K562 (cell line): ENCODE measurements around the gene DAB1. TPM values are rescaled to one million over a fixed set of nuclear protein-coding genes. Genes with fewer than 3 reads are reported as not detected.

Experiments
- ATAC-seq: fragments of 200-7000 bp; cut with Tn5 transposase; 3 replicates; pipeline ENCODE4 v1.9.1; 2020; ENCODE audit warnings: moderate library complexity
- BruUV-seq: library from RNA; stranded (reverse); fragments of 400-500 nt; replicated peaks from 2 replicates; lab custom pipeline; 2021; lab: Mats Ljungman, UMichigan
- CTCF ChIA-PET: fragments of 300-600 bp; formaldehyde crosslinking; extraction: SDS; loops from one replicate; lab custom pipeline; 2021; ENCODE audit warnings: low intra/inter-chr PET ratio; lab: Yijun Ruan, JAX
- POLR2A ChIA-PET: fragments of 300-600, 350-650 bp; sonication (Branson Sonifier 250); formaldehyde crosslinking; extraction: SDS; loops from one replicate; lab custom pipeline; 2021; ENCODE audit warnings: antibody characterized with exemption, inconsistent platforms; lab: Yijun Ruan, JAX
- DNase-seq, 4 experiments: peaks; one replicate each; pipeline versions ENCODE4 v3.0.0 to v3.0.0-alpha.2; 2011 to 2018; ENCODE audit warnings: low spot score in 3 of 4, mixed read lengths in 3 of 4; ENCODE audit errors: extremely low read depth in 1 of 4
- FAIRE-seq: peaks from 2 replicates; lab custom pipeline; 2011; peaks lifted over from hg19 to GRCh38; lab: Jason Lieb, UNC
- H2AFZ ChIP-seq: 2 replicates; pipeline ENCODE4 v1.6.0; 2011; ENCODE audit warnings: low read depth, low read length, control low read depth, inconsistent platforms
- H3K27ac ChIP-seq: fragments of 200-600 bp; 3 replicates; pipeline ENCODE4 v1.8.0; 2011; ENCODE audit warnings: low read depth, mild to moderate bottlenecking, control low read depth, inconsistent platforms, low read length, moderate library complexity, mixed read lengths; ENCODE audit errors: extremely low read depth
- H3K27me3 ChIP-seq, 2 experiments: fragments of 300-600 bp in 1 of 2; 2 replicates in 1 of 2; 3 replicates in 1 of 2; pipeline versions ENCODE4 v1.6.0 to v1.8.0; 2011; ENCODE audit warnings: inconsistent platforms in 2 of 2, low read length in 2 of 2, mild to moderate bottlenecking in 1 of 2, mixed read lengths in 1 of 2, moderate library complexity in 1 of 2; ENCODE audit not compliant: control insufficient read depth in 2 of 2, insufficient read depth in 2 of 2
- H3K36me3 ChIP-seq: fragments of 300-600 bp; 3 replicates; pipeline ENCODE4 v1.8.0; 2011; ENCODE audit warnings: mild to moderate bottlenecking, low read length, inconsistent platforms; ENCODE audit not compliant: control insufficient read depth, insufficient read depth
- H3K4me1 ChIP-seq, 2 experiments: fragments of 200-600 bp in 1 of 2; replicated peaks in 1 of 2; 2 replicates in 1 of 2; 3 replicates in 1 of 2; pipeline versions ENCODE4 v1.5.1 to v1.8.0; 2011; ENCODE audit warnings: inconsistent platforms in 2 of 2, low read length in 2 of 2, mild to moderate bottlenecking in 1 of 2, mixed read lengths in 1 of 2, moderate library complexity in 1 of 2; ENCODE audit not compliant: control insufficient read depth in 2 of 2, insufficient read depth in 2 of 2
- H3K4me2 ChIP-seq: 2 replicates; pipeline ENCODE4 v1.6.1; 2011; ENCODE audit warnings: low read length, control low read depth, inconsistent platforms, mixed read lengths; ENCODE audit not compliant: insufficient read depth
- H3K4me3 ChIP-seq: fragments of 200-600 bp; sonication (generic), shearing (Covaris generic); 2 replicates; pipeline ENCODE4 v1.5.1; 2016; ENCODE audit warnings: control low read depth, inconsistent platforms
- H3K79me2 ChIP-seq: fragments of 200-600 bp; 3 replicates; pipeline ENCODE4 v1.8.0; 2011; ENCODE audit warnings: low read length, inconsistent platforms; ENCODE audit not compliant: control insufficient read depth, insufficient read depth
- H3K9ac ChIP-seq, 2 experiments: 2 replicates each; pipeline versions ENCODE4 v1.6.0 to v1.6.1; 2011; ENCODE audit warnings: low read depth in 2 of 2, low read length in 2 of 2, control low read depth in 1 of 2, inconsistent platforms in 1 of 2, mild to moderate bottlenecking in 1 of 2, mixed read lengths in 1 of 2; ENCODE audit not compliant: insufficient read depth in 1 of 2
- H3K9me1 ChIP-seq: one replicate; pipeline ENCODE4 v1.6.0; 2011; ENCODE audit warnings: inconsistent platforms, mild to moderate bottlenecking, low read length, moderate library complexity; ENCODE audit not compliant: control insufficient read depth, insufficient read depth
- H3K9me3 ChIP-seq: replicated peaks from 2 replicates; pipeline ENCODE4 v1.5.1; 2011; ENCODE audit warnings: low read depth, low read length, inconsistent platforms; ENCODE audit not compliant: control insufficient read depth, insufficient read depth
- H4K20me1 ChIP-seq: replicated peaks from 2 replicates; pipeline ENCODE4 v1.6.1; 2011; ENCODE audit warnings: low read length, inconsistent platforms, mixed read lengths; ENCODE audit not compliant: control insufficient read depth, insufficient read depth
- KAT8 ChIP-seq: fragments of 450-650 bp; IDR thresholded peaks from 2 replicates; pipeline ENCODE4 v1.6.1; 2016; ENCODE audit warnings: low read depth, mild to moderate bottlenecking
- NUFIP1 ChIP-seq: fragments of 450-650 bp; IDR thresholded peaks from 2 replicates; pipeline ENCODE4 v1.6.1; 2018; ENCODE audit not compliant: partially characterized antibody
- PRMT5 ChIP-seq: sonication (generic); formaldehyde crosslinking; IDR thresholded peaks from 2 replicates; pipeline ENCODE4 v1.5.0; 2020; ENCODE audit warnings: missing genetic modification reagents
- PURB ChIP-seq: sonication (generic); formaldehyde crosslinking; IDR thresholded peaks from 2 replicates; pipeline ENCODE4 v1.9.0; 2021; ENCODE audit warnings: low read depth, mild to moderate bottlenecking, missing genetic modification reagents
- SNRNP70 ChIP-seq: fragments of 200-400 bp; formaldehyde crosslinking; optimal IDR thresholded peaks from 2 replicates; pipeline ENCODE3; 2017; ENCODE audit warnings: low read depth, low read length
- TRIM24 ChIP-seq, 2 experiments: fragments of 450-650 bp; IDR thresholded peaks; 2 replicates each; pipeline ENCODE4 v1.6.1; 2016
- ZNF263 ChIP-seq: sonication (generic); formaldehyde crosslinking; IDR thresholded peaks from 2 replicates; pipeline ENCODE4 v1.8.0; 2022; ENCODE audit warnings: mild to moderate bottlenecking, missing genetic modification reagents, borderline replicate concordance
- WGBS: fragments of 100-300 bp; shearing (Covaris generic); methylation state at CpG from one replicate; pipeline ENCODE4 v1.1.6; 2016; ENCODE audit warnings: low coverage, mixed read lengths; ENCODE audit not compliant: insufficient coverage; ENCODE audit errors: missing lambda C conversion rate; 5-methylcytosine and 5-hydroxymethylcytosine counted together
- in situ Hi-C: fragments of 300-500 bp; cut with MboI; formaldehyde crosslinking; loops from 4 replicates; pipeline ENCODE4 v1.15.0; 2018; ENCODE audit warnings: inconsistent platforms, mixed read lengths
- intact Hi-C: fragments of 100-400 bp; cut with micrococcal nuclease; formaldehyde crosslinking; loops from 2 replicates; pipeline ENCODE4 v1.14.2; 2022
- polyA plus RNA-seq, 8 experiments: library from polyadenylated mRNA; depleted of rRNA in 4 of 8; stranded (reverse) in 5 of 8; unstranded in 3 of 8; fragments of >200 nt; fragmentation: Nextera tagmentation in 2 of 8; fragmentation: Illumina TruSeq in 1 of 8; extraction: Ambion mirVana in 2 of 8; extraction: Trizol in 1 of 8; gene quantifications; 2 replicates each; pipeline versions ENCODE4 v1.2.1 to v1.2.3, GENCODE V29; 2011 to 2014; ENCODE audit warnings: inconsistent platforms in 1 of 8, missing spikeins in 1 of 8
- total RNA-seq, 7 experiments: library from RNA; depleted of rRNA in 6 of 7; stranded (reverse); fragments of >200 nt in 6 of 7; fragmentation: Illumina TruSeq in 2 of 7; extraction: Trizol in 2 of 7; gene quantifications; 2 replicates each; pipeline versions ENCODE4 v1.2.1 to v1.2.3, GENCODE V29; 2011 to 2021; ENCODE audit warnings: low replicate concordance in 1 of 7

DAB1 gene
- total and polyA plus RNA-seq, 9 of the 15 experiments (the other 6 are each of a cell fraction or from before 2014, with no cell fraction given) = not detected

GRCh38 chr1:57033222-57034001 lies 390.4 kb downstream of the DAB1 start:
- in situ Hi-C loops = no loop called here

GRCh38 chr1:57026624-57027354 lies 397.1 kb downstream of the DAB1 start:
- in situ Hi-C loops (no loop called here), intact Hi-C loops (no loop called here)
- no peaks in the 10 kb centered on the region for H3K27me3 ChIP-seq
- no peaks in the 10 kb centered on the region for H3K4me1 ChIP-seq
- TF ChIP-seq NUFIP1 (no peak), KAT8 (no peak), PURB (CRISPR knock-in tag) (no peak)
- DNase-seq (no peak), FAIRE-seq (no peak), ATAC-seq (no peak)
- 0% methylated on average over 4 of the region's 4 CpGs for WGBS
- H3K36me3 ChIP-seq = no peaks in the 10 kb centered on the region
- H2AFZ ChIP-seq = no peak overlapping the region
- CTCF ChIA-PET = no interaction called here
- no peak overlapping the region for H3K4me2 ChIP-seq
- no peak overlapping the region for H3K27ac ChIP-seq
- no peaks in the 10 kb centered on the region for H4K20me1 ChIP-seq
- POLR2A ChIA-PET = no interaction called here
- H3K9me3 ChIP-seq = no peaks in the 10 kb centered on the region
- no peak overlapping the region for H3K4me3 ChIP-seq
- no peaks in the 10 kb centered on the region for H3K9me1 ChIP-seq
- no peaks in the 10 kb centered on the region for H3K79me2 ChIP-seq
- H3K9ac ChIP-seq = no peak overlapping the region
- no TSS peak for BruUV-seq

More at GRCh38 chr1:57033222-57034001, 390.4 kb downstream of the DAB1 start:
- Histone ChIP-seq H3K9me1 (no peaks in the 10 kb centered on the region), H3K79me2 (no peaks in the 10 kb centered on the region), H3K4me3 (no peak overlapping the region), H3K36me3 (no peaks in the 10 kb centered on the region), H3K4me2 (no peak overlapping the region), H3K9ac (no peak overlapping the region), H2AFZ (no peak overlapping the region), H4K20me1 (no peaks in the 10 kb centered on the region), H3K9me3 (no peaks in the 10 kb centered on the region), H3K27me3 (no peaks in the 10 kb centered on the region), H3K4me1 (no peaks in the 10 kb centered on the region), H3K27ac (no peak overlapping the region)
- FAIRE-seq (no peak), DNase-seq (no peak), ATAC-seq (no peak)
- no TSS peak for BruUV-seq
- CTCF ChIA-PET = no interaction called here
- 0% methylated on average over 8 of the region's 8 CpGs for WGBS
- POLR2A ChIA-PET = no interaction called here
- no peak for TF ChIP-seq PRMT5
- TF ChIP-seq TRIM24 (IDR thresholded peaks at IDR 0.05) = no peak
- TF ChIP-seq ZNF263 (CRISPR knock-in tag) = no peak
- no peak for TF ChIP-seq SNRNP70
- intact Hi-C loops = no loop called here
